HG03520 (cell line): ENCODE results near the gene STAT1.
"Not testable (repeated sequence)": the region's sequence is repeated elsewhere in the genome, so short reads cannot be mapped to it uniquely, and the experiment has no call there.

Experiments used
- ATAC-seq: cut with Tn5 transposase; IDR thresholded peaks from one replicate; pipeline ENCODE4 v1.9.1; 2021; ENCODE audit warnings: mild to moderate bottlenecking, moderate library complexity; ENCODE audit not compliant: unreplicated experiment

STAT1 gene

GRCh38 chr2:191009541-191010374 is 4.2 kb downstream of the STAT1 start:
- ATAC-seq: no peak

- ATAC-seq: no peak
Measured at GRCh38 chr2:191008286-191008685, 5.7 kb downstream of the STAT1 start.

GRCh38 chr2:191006997-191007783 is 6.8 kb downstream of the STAT1 start:
- ATAC-seq: no peak

GRCh38 chr2:191006297-191006696 is 7.7 kb downstream of the STAT1 start:
- ATAC-seq: no peak

- ATAC-seq: no peak
Measured at GRCh38 chr2:191003405-191004309, 10.3 kb downstream of the STAT1 start.

GRCh38 chr2:191001624-191002023 is 12.3 kb downstream of the STAT1 start:
- no peak for ATAC-seq

GRCh38 chr2:191001032-191001431 is 12.9 kb downstream of the STAT1 start:
- ATAC-seq: no peak

GRCh38 chr2:190999949-191000665 is 13.9 kb downstream of the STAT1 start:
- ATAC-seq: no peak

- ATAC-seq: no peak
Measured at GRCh38 chr2:190999058-190999457, 14.9 kb downstream of the STAT1 start.

GRCh38 chr2:190997526-190998113 is 16.4 kb downstream of the STAT1 start:
- ATAC-seq: no peak

GRCh38 chr2:190996947-190997346 is 17.0 kb downstream of the STAT1 start:
- ATAC-seq: no peak

GRCh38 chr2:190996338-190996946 is 17.5 kb downstream of the STAT1 start:
- ATAC-seq: peak; percentile 45

- ATAC-seq: not testable (repeated sequence)
Measured at GRCh38 chr2:190995315-190995714, 18.7 kb downstream of the STAT1 start.

- no peak for ATAC-seq
Measured at GRCh38 chr2:190994148-190994547, 19.8 kb downstream of the STAT1 start.

GRCh38 chr2:190993292-190993643 is 20.7 kb downstream of the STAT1 start:
- ATAC-seq: no peak

- no peak for ATAC-seq
Measured at GRCh38 chr2:190990132-190990531, 23.8 kb downstream of the STAT1 start.

- no peak for ATAC-seq
Measured at GRCh38 chr2:190988910-190989309, 25.1 kb downstream of the STAT1 start.

GRCh38 chr2:190987938-190988337 is 26.0 kb downstream of the STAT1 start:
- ATAC-seq: no peak

- ATAC-seq: no peak
Measured at GRCh38 chr2:190987116-190987515, 26.9 kb downstream of the STAT1 start.
